Gastrocnemius medialis (tissue), 4 donors: ENCODE data around the gene KAZN. TPM values are rescaled to one million over a fixed set of nuclear protein-coding genes. Genes with fewer than 3 reads are reported as not detected.

Experiments used
- ATAC-seq, 2 donors: fragments of 150-250 bp; one replicate each; pipeline ENCODE4 v1.9.1; 2016
- DNase-seq, 2 donors: peaks; one replicate each; pipeline ENCODE4 v3.0.0-alpha.2; 2019
- H3K27ac ChIP-seq, 4 donors: fragments of 200-600 bp; sonication (generic); 1 replicate in 1 of 4; 2 replicates in 3 of 4; pipeline ENCODE4 v1.5.1; 2016 to 2018; ENCODE audit warnings: mild to moderate bottlenecking in 2 of 4, moderate library complexity in 1 of 4
- H3K27me3 ChIP-seq, 3 donors: fragments of 200-600 bp; sonication (generic) in 2 of 3; 1 replicate in 1 of 3; 2 replicates in 2 of 3; pipeline versions ENCODE4 v1.5.1 to v1.6.0; 2016 to 2019; ENCODE audit warnings: mild to moderate bottlenecking in 1 of 3, moderate library complexity in 1 of 3
- H3K36me3 ChIP-seq, 2 donors: fragments of 200-600 bp; sonication (generic) in 1 of 2; one replicate each; pipeline ENCODE4 v1.5.1; 2017 to 2018
- H3K4me1 ChIP-seq, 2 donors: fragments of 200-600 bp; sonication (generic) in 1 of 2; one replicate each; pipeline ENCODE4 v1.5.1; 2016 to 2017; ENCODE audit warnings: mild to moderate bottlenecking in 2 of 2
- H3K4me3 ChIP-seq, 4 donors: fragments of 200-600 bp; sonication (generic) in 3 of 4; 1 replicate in 1 of 4; 2 replicates in 3 of 4; pipeline ENCODE4 v1.5.1; 2016 to 2019; ENCODE audit warnings: mild to moderate bottlenecking in 2 of 4
- H3K9me3 ChIP-seq, 3 donors: fragments of 200-600 bp; sonication (generic) in 2 of 3; 1 replicate in 1 of 3; 2 replicates in 2 of 3; pipeline ENCODE4 v1.5.1; 2016 to 2019
- POLR2A ChIP-seq, 2 donors: fragments of 450-650 bp; IDR thresholded peaks; one replicate each; pipeline ENCODE4 v1.6.1; 2017; ENCODE audit warnings: antibody characterized with exemption in 2 of 2, mild to moderate bottlenecking in 2 of 2, moderate library complexity in 2 of 2
- in situ Hi-C, 4 donors: fragments of 200-750 bp; cut with MboI; loops; one replicate each; pipeline versions ENCODE4 v1.15.0 to v1.8.0; 2017; ENCODE audit warnings: low sequenced_read_pairs in 4 of 4
- intact Hi-C: fragments of 100-400 bp; cut with DNase I; formaldehyde crosslinking; loops from one replicate; pipeline ENCODE4 v1.15.1; 2023; ENCODE audit warnings: low total_unique reads
- total RNA-seq, 4 donors: library from RNA; depleted of rRNA; stranded (reverse); fragments of >200 nt; gene quantifications; one replicate each; pipeline versions ENCODE4 v1.1.0 to v1.2.3, GENCODE V29; 2016
- TF ChIP-seq, protein P1 (sequence below), 5 experiments: fragments of 450-650 bp in 3 of 5; fragments of 200-600 bp in 2 of 5; sonication (generic) in 2 of 5; IDR thresholded peaks in 4 of 5; conservative IDR thresholded peaks in 1 of 5; 1 replicate in 4 of 5; 2 replicates in 1 of 5; pipeline ENCODE4 v1.5.1; 2016 to 2019; ENCODE audit warnings: antibody characterized with exemption in 5 of 5, mild to moderate bottlenecking in 3 of 5, moderate library complexity in 3 of 5

Gene KAZN
- total RNA-seq, 4 donors from 2014 or later = 0.05 to 2.2 (median 1.00) TPM

DNA sequence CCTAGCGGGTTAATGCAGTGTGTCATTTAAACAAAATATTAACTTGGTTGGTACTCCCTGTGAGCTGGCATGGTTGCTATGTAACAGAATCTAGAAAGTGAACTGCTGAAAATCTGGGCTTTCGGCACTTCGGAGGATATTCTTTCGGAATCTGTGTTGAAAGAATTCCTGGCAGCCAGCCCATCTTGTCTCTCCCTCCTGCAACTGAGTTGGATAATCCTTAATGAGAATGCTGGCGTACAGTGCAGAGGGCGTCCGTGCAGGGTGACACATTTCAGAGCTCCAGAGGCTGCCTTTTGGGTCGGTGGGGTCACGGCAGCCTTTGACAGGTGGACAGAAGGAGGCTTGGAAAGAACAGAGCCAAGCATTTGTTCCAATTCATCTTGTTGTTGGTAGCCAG, 3.7 kb downstream of the KAZN start:
- Histone ChIP-seq H3K9me3 (no peaks in the 10 kb centered on the region), H3K27ac (no peak overlapping the region), H3K36me3 (no peaks in the 10 kb centered on the region), H3K4me1 (no peaks in the 10 kb centered on the region), H3K27me3 (peaks cover 23 to 46% (median 36%) of the 10 kb centered on the region in 3 donors), H3K4me3 (no peak overlapping the region)
- TF ChIP-seq, protein P1, sequence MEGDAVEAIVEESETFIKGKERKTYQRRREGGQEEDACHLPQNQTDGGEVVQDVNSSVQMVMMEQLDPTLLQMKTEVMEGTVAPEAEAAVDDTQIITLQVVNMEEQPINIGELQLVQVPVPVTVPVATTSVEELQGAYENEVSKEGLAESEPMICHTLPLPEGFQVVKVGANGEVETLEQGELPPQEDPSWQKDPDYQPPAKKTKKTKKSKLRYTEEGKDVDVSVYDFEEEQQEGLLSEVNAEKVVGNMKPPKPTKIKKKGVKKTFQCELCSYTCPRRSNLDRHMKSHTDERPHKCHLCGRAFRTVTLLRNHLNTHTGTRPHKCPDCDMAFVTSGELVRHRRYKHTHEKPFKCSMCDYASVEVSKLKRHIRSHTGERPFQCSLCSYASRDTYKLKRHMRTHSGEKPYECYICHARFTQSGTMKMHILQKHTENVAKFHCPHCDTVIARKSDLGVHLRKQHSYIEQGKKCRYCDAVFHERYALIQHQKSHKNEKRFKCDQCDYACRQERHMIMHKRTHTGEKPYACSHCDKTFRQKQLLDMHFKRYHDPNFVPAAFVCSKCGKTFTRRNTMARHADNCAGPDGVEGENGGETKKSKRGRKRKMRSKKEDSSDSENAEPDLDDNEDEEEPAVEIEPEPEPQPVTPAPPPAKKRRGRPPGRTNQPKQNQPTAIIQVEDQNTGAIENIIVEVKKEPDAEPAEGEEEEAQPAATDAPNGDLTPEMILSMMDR (IDR thresholded peaks at IDR 0.05 in 4 of 5, conservative IDR thresholded peaks at IDR 0.05 in 1 of 5) = no peak
- no peak for TF ChIP-seq POLR2A (IDR thresholded peaks at IDR 0.05)
- in situ Hi-C loops = no loop called here
- ATAC-seq (no peak), DNase-seq (peak in 1 of 2 donors; percentile 9)
- intact Hi-C loops = no loop called here

DNA sequence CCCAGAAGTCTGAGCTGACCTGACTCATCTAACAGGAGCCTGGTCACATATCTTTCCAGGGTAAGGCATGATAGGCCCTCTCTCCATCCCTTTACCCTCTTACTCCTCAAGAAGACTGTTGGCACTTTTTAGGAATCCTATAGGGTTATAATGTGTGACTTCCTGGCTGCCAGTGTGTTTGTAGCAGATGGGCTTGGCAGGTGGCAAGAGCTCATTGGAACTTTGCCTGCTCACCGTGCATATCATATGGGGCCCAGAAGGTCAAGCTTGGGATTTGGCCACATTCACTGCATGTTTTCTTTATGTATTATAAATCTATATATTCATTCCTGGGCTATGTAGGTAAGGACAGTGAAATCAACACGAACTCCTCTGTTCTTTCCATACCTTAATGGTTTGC, 5.2 kb downstream of the KAZN start:
- Histone ChIP-seq H3K4me3 (no peak overlapping the region), H3K27me3 (peaks cover 13 to 32% (median 28%) of the 10 kb centered on the region in 3 donors), H3K9me3 (no peaks in the 10 kb centered on the region), H3K36me3 (no peaks in the 10 kb centered on the region), H3K4me1 (no peaks in the 10 kb centered on the region), H3K27ac (no peak overlapping the region)
- ATAC-seq (no peak), DNase-seq (no peak)
- intact Hi-C loops = no loop called here
- in situ Hi-C loops = no loop called here
- no peak for TF ChIP-seq POLR2A (IDR thresholded peaks at IDR 0.05)
- TF ChIP-seq, protein P1 (IDR thresholded peaks at IDR 0.05 in 4 of 5, conservative IDR thresholded peaks at IDR 0.05 in 1 of 5) = no peak

DNA sequence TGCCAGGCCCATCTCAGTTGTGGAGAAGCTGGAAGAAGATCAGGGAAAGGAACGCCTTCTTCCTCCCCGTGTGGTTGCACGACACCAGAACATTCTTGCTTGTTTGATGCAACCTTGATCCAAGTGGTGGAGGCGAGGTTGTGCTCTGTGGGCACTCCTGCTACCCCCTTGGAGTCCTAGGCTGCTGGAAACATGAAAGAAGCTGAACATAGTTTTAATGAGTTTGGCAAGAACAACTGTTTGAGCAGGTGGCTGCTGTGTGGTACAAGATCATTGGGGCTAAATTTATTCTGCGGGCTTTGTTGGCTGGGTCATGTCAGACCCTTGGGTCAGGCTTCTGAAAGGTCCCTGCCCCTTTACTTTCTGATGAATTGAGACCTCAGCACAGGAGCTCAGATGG, 5.9 kb downstream of the KAZN start:
- Histone ChIP-seq H3K36me3 (no peaks in the 10 kb centered on the region), H3K27ac (no peak overlapping the region), H3K4me1 (no peaks in the 10 kb centered on the region), H3K4me3 (no peak overlapping the region), H3K27me3 (peaks cover 9 to 25% (median 24%) of the 10 kb centered on the region in 3 donors), H3K9me3 (no peaks in the 10 kb centered on the region)
- intact Hi-C loops (no loop called here), in situ Hi-C loops (no loop called here)
- ATAC-seq (no peak), DNase-seq (no peak)
- no peak for TF ChIP-seq POLR2A (IDR thresholded peaks at IDR 0.05)
- TF ChIP-seq, protein P1 (IDR thresholded peaks at IDR 0.05 in 4 of 5, conservative IDR thresholded peaks at IDR 0.05 in 1 of 5) = no peak

DNA sequence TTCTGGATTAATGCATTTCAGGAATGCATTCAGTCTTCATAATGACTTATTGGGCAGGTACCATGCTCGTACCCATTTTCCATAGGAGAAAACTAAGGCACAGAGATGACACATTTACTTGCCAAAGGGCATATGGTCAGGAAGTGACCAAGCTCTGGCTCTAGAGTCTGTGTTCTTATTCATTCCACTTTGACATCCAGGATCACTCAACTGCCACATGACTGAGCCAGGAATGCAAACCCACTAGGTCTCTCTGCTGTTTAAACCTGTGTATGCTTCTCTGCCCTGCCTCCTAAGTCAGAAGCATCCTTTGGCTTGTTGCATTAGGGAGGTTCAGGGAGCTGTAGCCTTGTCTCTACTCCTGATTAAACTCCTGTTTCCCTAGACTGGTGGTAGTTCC, 7.5 kb downstream of the KAZN start:
- Histone ChIP-seq H3K4me1 (no peaks in the 10 kb centered on the region), H3K27me3 (peaks cover 0 to 12% (median 11%) of the 10 kb centered on the region in 3 donors), H3K4me3 (no peak overlapping the region), H3K27ac (no peak overlapping the region), H3K9me3 (no peaks in the 10 kb centered on the region), H3K36me3 (no peaks in the 10 kb centered on the region)
- ATAC-seq = no peak
- DNase-seq = no peak
- in situ Hi-C loops = no loop called here
- intact Hi-C loops = no loop called here
- TF ChIP-seq, protein P1 (IDR thresholded peaks at IDR 0.05 in 4 of 5, conservative IDR thresholded peaks at IDR 0.05 in 1 of 5) = no peak
- TF ChIP-seq POLR2A (IDR thresholded peaks at IDR 0.05) = no peak

DNA sequence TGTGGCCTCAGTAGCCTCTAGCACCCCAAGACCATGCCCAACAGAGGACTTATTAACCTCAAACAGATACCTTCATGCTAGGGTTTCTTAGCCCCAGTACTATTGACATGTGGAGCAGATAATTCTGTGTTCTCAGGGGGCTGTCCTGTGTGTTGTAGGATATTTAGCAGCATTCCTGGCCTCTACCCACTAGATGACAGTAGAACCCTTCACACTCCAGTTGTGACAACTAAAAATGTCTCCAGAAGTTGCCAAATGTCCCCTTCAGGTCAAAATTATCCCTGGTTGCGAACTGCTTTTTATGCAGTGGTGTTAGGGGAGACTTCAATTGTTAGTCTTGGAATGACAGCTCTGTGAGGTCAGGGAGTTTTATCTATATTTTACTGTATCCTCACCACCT, 8.1 kb downstream of the KAZN start:
- no peak for DNase-seq
- Histone ChIP-seq H3K27ac (no peak overlapping the region), H3K4me3 (no peak overlapping the region), H3K36me3 (no peaks in the 10 kb centered on the region), H3K4me1 (no peaks in the 10 kb centered on the region), H3K27me3 (peaks cover 0 to 8% (median 6%) of the 10 kb centered on the region in 3 donors), H3K9me3 (no peaks in the 10 kb centered on the region)
- TF ChIP-seq POLR2A (IDR thresholded peaks at IDR 0.05) = no peak
- TF ChIP-seq, protein P1 (IDR thresholded peaks at IDR 0.05 in 4 of 5, conservative IDR thresholded peaks at IDR 0.05 in 1 of 5) = no peak
- ATAC-seq = no peak
- in situ Hi-C loops (no loop called here), intact Hi-C loops (no loop called here)
